GM12865 (cell line): ENCODE data around the gene PBRM1.

Experiments used
- DNase-seq: peaks from one replicate; pipeline ENCODE4 v3.0.0; 2010; ENCODE audit warnings: low read depth
- H3K4me3 ChIP-seq: 2 replicates; pipeline ENCODE4 v1.5.1; 2011; ENCODE audit warnings: mild to moderate bottlenecking, low read depth, low read length, control low read depth
- TF ChIP-seq, protein P1 (sequence below): IDR thresholded peaks from 2 replicates; pipeline ENCODE4 v1.5.1; 2011; ENCODE audit warnings: low read length, control low read depth, low read depth, inconsistent platforms; ENCODE audit not compliant: insufficient read depth; ENCODE audit errors: missing control alignments

The PBRM1 gene

DNA sequence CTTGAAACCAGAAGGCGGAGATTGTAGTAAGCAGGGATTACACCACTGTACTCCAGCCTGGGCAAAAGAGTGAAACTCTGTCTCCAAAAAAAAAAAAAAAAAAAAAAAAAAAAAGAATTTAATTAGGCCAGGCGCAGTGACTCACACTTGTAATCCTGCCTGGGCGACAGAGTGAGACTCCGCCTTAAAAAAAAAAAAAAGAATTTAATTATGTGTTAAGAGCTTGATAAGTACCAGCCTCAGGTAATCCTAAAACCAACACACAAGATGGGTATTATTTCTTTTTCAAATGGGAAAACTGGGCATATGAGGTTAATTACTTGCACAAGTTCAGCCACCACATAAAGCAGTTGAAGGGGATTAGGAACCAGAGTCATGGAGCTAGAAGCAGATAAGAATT is 49.0 kb downstream of the PBRM1 start:
- DNase-seq: no peak
- no peak overlapping the region for H3K4me3 ChIP-seq
- TF ChIP-seq, protein P1, sequence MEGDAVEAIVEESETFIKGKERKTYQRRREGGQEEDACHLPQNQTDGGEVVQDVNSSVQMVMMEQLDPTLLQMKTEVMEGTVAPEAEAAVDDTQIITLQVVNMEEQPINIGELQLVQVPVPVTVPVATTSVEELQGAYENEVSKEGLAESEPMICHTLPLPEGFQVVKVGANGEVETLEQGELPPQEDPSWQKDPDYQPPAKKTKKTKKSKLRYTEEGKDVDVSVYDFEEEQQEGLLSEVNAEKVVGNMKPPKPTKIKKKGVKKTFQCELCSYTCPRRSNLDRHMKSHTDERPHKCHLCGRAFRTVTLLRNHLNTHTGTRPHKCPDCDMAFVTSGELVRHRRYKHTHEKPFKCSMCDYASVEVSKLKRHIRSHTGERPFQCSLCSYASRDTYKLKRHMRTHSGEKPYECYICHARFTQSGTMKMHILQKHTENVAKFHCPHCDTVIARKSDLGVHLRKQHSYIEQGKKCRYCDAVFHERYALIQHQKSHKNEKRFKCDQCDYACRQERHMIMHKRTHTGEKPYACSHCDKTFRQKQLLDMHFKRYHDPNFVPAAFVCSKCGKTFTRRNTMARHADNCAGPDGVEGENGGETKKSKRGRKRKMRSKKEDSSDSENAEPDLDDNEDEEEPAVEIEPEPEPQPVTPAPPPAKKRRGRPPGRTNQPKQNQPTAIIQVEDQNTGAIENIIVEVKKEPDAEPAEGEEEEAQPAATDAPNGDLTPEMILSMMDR: no peak

DNA sequence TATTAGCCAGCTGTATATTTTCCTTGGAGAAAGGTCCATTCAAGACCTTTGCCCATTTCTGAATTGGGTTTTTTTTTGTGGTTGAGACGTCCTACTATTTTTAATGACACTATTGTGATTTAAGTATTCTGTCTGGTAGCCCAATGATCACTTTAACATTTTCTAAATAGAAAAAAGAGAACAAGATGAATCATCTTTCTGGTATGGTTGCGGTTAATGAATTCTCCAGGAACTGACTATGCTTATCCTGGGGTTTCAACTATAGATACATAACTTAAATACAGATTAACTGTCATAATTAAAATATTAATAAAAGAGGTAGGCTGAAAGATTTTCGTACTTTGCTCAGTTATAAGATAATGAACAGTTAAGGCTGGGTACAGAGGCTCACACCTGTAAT is 51.9 kb downstream of the PBRM1 start:
- DNase-seq: no peak
- no peak overlapping the region for H3K4me3 ChIP-seq
- TF ChIP-seq, protein P1: no peak

GRCh38 chr3:52625041-52625440 is 60.7 kb downstream of the PBRM1 start:
- no peak for DNase-seq
- no peak overlapping the region for H3K4me3 ChIP-seq
- TF ChIP-seq, protein P1: no peak

- TF ChIP-seq, protein P1: no peak
- no peak overlapping the region for H3K4me3 ChIP-seq
- DNase-seq: no peak
These were observed 62.4 kb downstream of the PBRM1 start for GRCh38 chr3:52623234-52623792.

GRCh38 chr3:52620580-52620979 is 65.1 kb downstream of the PBRM1 start:
- H3K4me3 ChIP-seq: no peak overlapping the region
- no peak for DNase-seq
- TF ChIP-seq, protein P1: no peak

- H3K4me3 ChIP-seq: no peak overlapping the region
- TF ChIP-seq, protein P1: no peak
- no peak for DNase-seq
These were observed 70.5 kb downstream of the PBRM1 start for GRCh38 chr3:52615166-52615565.

DNA sequence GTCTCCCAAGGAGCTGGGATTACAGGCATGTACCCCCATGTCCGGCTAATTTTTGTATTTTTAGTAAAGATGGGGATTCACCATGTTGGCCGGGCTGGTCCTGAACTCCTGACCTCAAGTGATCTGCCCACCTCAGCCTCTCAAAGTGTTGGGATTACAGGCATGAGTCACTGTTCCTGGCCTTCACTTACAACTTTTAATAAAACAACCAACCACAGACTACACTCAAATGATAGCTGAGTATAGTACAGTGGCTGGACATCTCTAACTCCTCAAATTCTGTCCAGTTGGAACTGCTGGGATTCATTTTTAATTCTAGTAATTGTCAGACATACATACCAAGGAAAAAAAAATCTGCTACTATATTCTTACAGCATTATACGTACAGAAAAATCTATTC is 71.0 kb downstream of the PBRM1 start:
- no peak for DNase-seq
- TF ChIP-seq, protein P1: no peak
- no peak overlapping the region for H3K4me3 ChIP-seq
